ENCODE measurements around the gene CCDC182. TPM values are rescaled to one million over a fixed set of nuclear protein-coding genes. Genes with fewer than 3 reads are reported as not detected.

CCDC182 gene
- total and polyA plus RNA-seq, 9 of the 15 experiments (the other 6 are each of a cell fraction or from before 2014, with no cell fraction given) = not detected

GRCh38 chr17:57707892-57708291 lies 37.2 kb downstream of the CCDC182 start:
- H3K4me1 ChIP-seq (replicated peaks in 1 of 2; ENCODE audit: control insufficient read depth in 2 of 2, insufficient read depth in 2 of 2, low read length in 2 of 2) = no peaks in the 10 kb centered on the region
- ChIA-PET CTCF (ENCODE audit: low intra/inter-chr PET ratio) (no interaction called here), POLR2A (interaction anchor here (1.2 kb wide), 1 partner anchor 9 kb away, joined by 3 read pairs; no protein-coding TSS in a partner anchor)
- ATAC-seq (no peak), FAIRE-seq (no peak), DNase-seq (ENCODE audit: extremely low read depth in 1 of 4, low spot score in 3 of 4) (no peak)
- WGBS (ENCODE audit: insufficient coverage, low coverage, missing lambda C conversion rate) = 0% methylated on average over 6 of the region's 6 CpGs
- no peaks in the 10 kb centered on the region for H3K9me1 ChIP-seq (ENCODE audit: control insufficient read depth, insufficient read depth, low read length)
- TF ChIP-seq GTF2E2 (tag; IDR thresholded peaks at IDR 0.05) (no peak), BCOR (IDR thresholded peaks at IDR 0.05) (no peak), GATAD2A (IDR thresholded peaks at IDR 0.05) (no peak), MYBL2 (IDR thresholded peaks at IDR 0.05; ENCODE audit: low read depth) (no peak), MYBL2 (CRISPR knock-in tag; IDR thresholded peaks at IDR 0.05; ENCODE audit: borderline replicate concordance) (no peak)
- in situ Hi-C loops (cut with MboI) = no loop called here
- H3K36me3 ChIP-seq (ENCODE audit: control insufficient read depth, insufficient read depth, low read length) = no peaks in the 10 kb centered on the region
- H2AFZ ChIP-seq (ENCODE audit: low read depth, low read length) = no peak overlapping the region
- intact Hi-C loops (cut with micrococcal nuclease) = no loop called here
- peaks cover 32 to 46% of the 10 kb centered on the region in 2 experiments for H3K27me3 ChIP-seq (ENCODE audit: control insufficient read depth in 2 of 2, insufficient read depth in 2 of 2, low read length in 2 of 2)
- BruUV-seq (replicated peaks) = no TSS peak
- H3K9ac ChIP-seq (ENCODE audit: insufficient read depth in 1 of 2, low read depth in 2 of 2, low read length in 2 of 2) = no peak overlapping the region
- H3K79me2 ChIP-seq (ENCODE audit: control insufficient read depth, insufficient read depth, low read length) = no peaks in the 10 kb centered on the region
- no peaks in the 10 kb centered on the region for H3K9me3 ChIP-seq (replicated peaks; ENCODE audit: control insufficient read depth, insufficient read depth, low read depth, low read length)
- H3K4me2 ChIP-seq (ENCODE audit: insufficient read depth, low read length) = no peak overlapping the region
- H3K4me3 ChIP-seq = no peak overlapping the region
- no peaks in the 10 kb centered on the region for H4K20me1 ChIP-seq (replicated peaks; ENCODE audit: control insufficient read depth, insufficient read depth, low read length)
- H3K27ac ChIP-seq (ENCODE audit: extremely low read depth, low read depth, low read length) = no peak overlapping the region

DNA sequence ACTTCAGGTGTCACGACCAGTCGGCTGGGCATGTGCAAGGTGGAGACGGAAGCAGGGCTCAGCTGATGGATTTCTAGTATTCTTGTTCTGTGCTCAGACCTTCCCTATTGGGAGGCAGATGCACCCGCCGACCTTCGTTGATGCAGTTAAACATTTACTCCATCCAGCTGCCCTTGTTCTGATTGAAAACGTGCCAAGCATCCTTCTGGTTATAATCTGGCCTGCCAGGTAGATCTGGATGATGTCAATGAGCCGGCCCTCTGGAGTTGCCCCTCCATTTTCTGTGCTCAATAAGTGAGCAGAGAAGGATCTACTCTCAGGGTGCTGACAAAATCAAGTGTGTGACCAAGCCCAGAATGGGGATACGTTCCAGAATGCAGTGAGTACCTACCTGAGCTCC lies 38.3 kb downstream of the CCDC182 start:
- H2AFZ ChIP-seq (ENCODE audit: low read depth, low read length) = no peak overlapping the region
- in situ Hi-C loops (cut with MboI) = no loop called here
- POLR2A ChIA-PET = no interaction called here
- no peak overlapping the region for H3K9ac ChIP-seq (ENCODE audit: insufficient read depth in 1 of 2, low read depth in 2 of 2, low read length in 2 of 2)
- DNase-seq (ENCODE audit: extremely low read depth in 1 of 4, low spot score in 3 of 4) (no peak), FAIRE-seq (no peak), ATAC-seq (no peak)
- CTCF ChIA-PET (ENCODE audit: low intra/inter-chr PET ratio) = no interaction called here
- whole genome bisulfite sequencing (ENCODE audit: insufficient coverage, low coverage, missing lambda C conversion rate) = 3% methylated on average over 9 of the region's 9 CpGs
- no peak overlapping the region for H3K27ac ChIP-seq (ENCODE audit: extremely low read depth, low read depth, low read length)
- no peaks in the 10 kb centered on the region for H3K79me2 ChIP-seq (ENCODE audit: control insufficient read depth, insufficient read depth, low read length)
- BruUV-seq (replicated peaks) = no TSS peak
- H3K9me3 ChIP-seq (replicated peaks; ENCODE audit: control insufficient read depth, insufficient read depth, low read depth, low read length) = no peaks in the 10 kb centered on the region
- no peak overlapping the region for H3K4me2 ChIP-seq (ENCODE audit: insufficient read depth, low read length)
- no peak overlapping the region for H3K4me3 ChIP-seq
- intact Hi-C loops (cut with micrococcal nuclease) = no loop called here
- no peaks in the 10 kb centered on the region for H3K4me1 ChIP-seq (replicated peaks in 1 of 2; ENCODE audit: control insufficient read depth in 2 of 2, insufficient read depth in 2 of 2, low read length in 2 of 2)
- H3K36me3 ChIP-seq (ENCODE audit: control insufficient read depth, insufficient read depth, low read length) = no peaks in the 10 kb centered on the region
- peaks cover 35 to 55% of the 10 kb centered on the region in 2 experiments for H3K27me3 ChIP-seq (ENCODE audit: control insufficient read depth in 2 of 2, insufficient read depth in 2 of 2, low read length in 2 of 2)
- no peaks in the 10 kb centered on the region for H4K20me1 ChIP-seq (replicated peaks; ENCODE audit: control insufficient read depth, insufficient read depth, low read length)
- H3K9me1 ChIP-seq (ENCODE audit: control insufficient read depth, insufficient read depth, low read length) = no peaks in the 10 kb centered on the region
- TF ChIP-seq PBX2 (CRISPR knock-in tag; IDR thresholded peaks at IDR 0.05; ENCODE audit: low read depth) = no peak
- TF ChIP-seq PBX2 (tag; conservative IDR thresholded peaks at IDR 0.05; ENCODE audit: low read depth) = no peak
- no peak for TF ChIP-seq CBX1 (IDR thresholded peaks at IDR 0.05; ENCODE audit: low read depth)
- TF ChIP-seq SAFB (IDR thresholded peaks at IDR 0.05; ENCODE audit: borderline replicate concordance, low read depth, low read length) = no peak
- no peak for TF ChIP-seq LEF1 (IDR thresholded peaks at IDR 0.05)
- TF ChIP-seq, protein P1, sequence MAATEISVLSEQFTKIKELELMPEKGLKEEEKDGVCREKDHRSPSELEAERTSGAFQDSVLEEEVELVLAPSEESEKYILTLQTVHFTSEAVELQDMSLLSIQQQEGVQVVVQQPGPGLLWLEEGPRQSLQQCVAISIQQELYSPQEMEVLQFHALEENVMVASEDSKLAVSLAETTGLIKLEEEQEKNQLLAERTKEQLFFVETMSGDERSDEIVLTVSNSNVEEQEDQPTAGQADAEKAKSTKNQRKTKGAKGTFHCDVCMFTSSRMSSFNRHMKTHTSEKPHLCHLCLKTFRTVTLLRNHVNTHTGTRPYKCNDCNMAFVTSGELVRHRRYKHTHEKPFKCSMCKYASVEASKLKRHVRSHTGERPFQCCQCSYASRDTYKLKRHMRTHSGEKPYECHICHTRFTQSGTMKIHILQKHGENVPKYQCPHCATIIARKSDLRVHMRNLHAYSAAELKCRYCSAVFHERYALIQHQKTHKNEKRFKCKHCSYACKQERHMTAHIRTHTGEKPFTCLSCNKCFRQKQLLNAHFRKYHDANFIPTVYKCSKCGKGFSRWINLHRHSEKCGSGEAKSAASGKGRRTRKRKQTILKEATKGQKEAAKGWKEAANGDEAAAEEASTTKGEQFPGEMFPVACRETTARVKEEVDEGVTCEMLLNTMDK (IDR thresholded peaks at IDR 0.05; ENCODE audit: borderline replicate concordance, insufficient read depth, low read depth, low read length, poor library complexity, severe bottlenecking) = no peak
- no peak for TF ChIP-seq FOXA1 (IDR thresholded peaks at IDR 0.05; ENCODE audit: borderline replicate concordance)
